UCSD-AML1 (cell line): ENCODE data around the gene FEM1A.
"Not testable (repeated sequence)": the region's sequence is repeated elsewhere in the genome, so short reads cannot be mapped to it uniquely, and the experiment has no call there.

Experiments
- DNase-seq: peaks from one replicate; lab custom pipeline; 2025; ENCODE audit not compliant: unreplicated experiment; lab: John Stamatoyannopoulos, UW

FEM1A gene

GRCh38 chr19:4811328-4812131, 20.0 kb downstream of the FEM1A start:
- DNase-seq: peak; percentile 82

GRCh38 chr19:4814625-4815425, 23.3 kb downstream of the FEM1A start:
- DNase-seq: no peak

- DNase-seq: peak; percentile 82
Observed at GRCh38 chr19:4815426-4816201, 24.1 kb downstream of the FEM1A start.

- no peak for DNase-seq
Observed at GRCh38 chr19:4816202-4816949, 24.8 kb downstream of the FEM1A start.

GRCh38 chr19:4816950-4817278, 25.4 kb downstream of the FEM1A start:
- no peak for DNase-seq

GRCh38 chr19:4817467-4818277, 26.1 kb downstream of the FEM1A start:
- DNase-seq: no peak

- no peak for DNase-seq
Observed at GRCh38 chr19:4821265-4821664, 29.7 kb downstream of the FEM1A start.

- DNase-seq: not testable (repeated sequence)
Observed at GRCh38 chr19:4822354-4822753, 30.8 kb downstream of the FEM1A start.

- DNase-seq: no peak
Observed at GRCh38 chr19:4823577-4823976, 32.0 kb downstream of the FEM1A start.

- DNase-seq: peak; percentile 23
Observed at GRCh38 chr19:4829001-4829712, 37.6 kb downstream of the FEM1A start.

- no peak for DNase-seq
Observed at GRCh38 chr19:4830332-4830731, 38.8 kb downstream of the FEM1A start.

- DNase-seq: peak; percentile 12
Observed at GRCh38 chr19:4830768-4831265, 39.3 kb downstream of the FEM1A start.

GRCh38 chr19:4831304-4831978, 39.9 kb downstream of the FEM1A start, which contains the start of gene TICAM1:
Gene TICAM1 (minus strand): TSS chr19:4831712. CDS start chr19:4818377, 13,335 bp downstream.
- DNase-seq: peak; percentile 73

GRCh38 chr19:4831979-4832340, 40.4 kb downstream of the FEM1A start:
- not testable (repeated sequence) for DNase-seq

GRCh38 chr19:4832776-4833175, 41.2 kb downstream of the FEM1A start:
- DNase-seq: no peak

- no peak for DNase-seq
Observed at GRCh38 chr19:4839192-4839591, 47.7 kb downstream of the FEM1A start.

- no peak for DNase-seq
Observed at GRCh38 chr19:4843647-4843965, 52.1 kb downstream of the FEM1A start.

GRCh38 chr19:4844348-4845179, 53.0 kb downstream of the FEM1A start:
- no peak for DNase-seq
